Stimulated activated effector memory CD8-positive, alpha-beta T cell treated with anti-CD3 and anti-CD28 coated beads, Interleukin-12 subunit alpha, Interleukin-12 subunit beta, amount 100 ng/mL, for 72 hours (primary cell): ENCODE data around the gene NOP56.

Experiments
- ATAC-seq: fragments of 150-1000 bp; cut with Tn5 transposase; 2 replicates; pipeline ENCODE4 v1.10.0; 2021
- DNase-seq, 2 donors: peaks; one replicate each; pipeline ENCODE4 v3.0.0; 2021 to 2022; ENCODE audit warnings: low spot score in 2 of 2
- H3K27ac Mint-ChIP-seq: one replicate; pipeline ENCODE4 v1.8.0; 2022; ENCODE audit warnings: mild to moderate bottlenecking, mixed read lengths
- H3K36me3 Mint-ChIP-seq: one replicate; pipeline ENCODE4 v1.8.0; 2022; ENCODE audit warnings: mild to moderate bottlenecking, mixed read lengths
- H3K4me1 Mint-ChIP-seq: one replicate; pipeline ENCODE4 v1.8.0; 2022; ENCODE audit warnings: mixed read lengths
- H3K4me3 Mint-ChIP-seq: one replicate; pipeline ENCODE4 v1.8.0; 2022; ENCODE audit warnings: mild to moderate bottlenecking, mixed read lengths
- H3K9me3 Mint-ChIP-seq: one replicate; pipeline ENCODE4 v1.8.0; 2022; ENCODE audit warnings: mixed read lengths

NOP56 gene

GRCh38 chr20:2625062-2625461, 27.4 kb upstream of the NOP56 start:
- no peak for ATAC-seq
- no peak overlapping the region for H3K27ac Mint-ChIP-seq
- no peaks in the 10 kb centered on the region for H3K4me1 Mint-ChIP-seq
- DNase-seq, result no peak
- H3K36me3 Mint-ChIP-seq, result no peaks in the 10 kb centered on the region
- H3K9me3 Mint-ChIP-seq, result peaks cover 4% of the 10 kb centered on the region
- no peak overlapping the region for H3K4me3 Mint-ChIP-seq

- no peak for DNase-seq
- ATAC-seq, result no peak
- Mint-ChIP-seq H3K4me1 (no peaks in the 10 kb centered on the region), H3K36me3 (no peaks in the 10 kb centered on the region), H3K9me3 (peaks cover 5% of the 10 kb centered on the region), H3K27ac (no peak overlapping the region), H3K4me3 (no peak overlapping the region)
Measured at GRCh38 chr20:2626853-2627541, 25.4 kb upstream of the NOP56 start.

GRCh38 chr20:2631228-2631627, 21.2 kb upstream of the NOP56 start:
- ATAC-seq, result no peak
- no peak for DNase-seq
- Mint-ChIP-seq H3K4me1 (no peaks in the 10 kb centered on the region), H3K36me3 (no peaks in the 10 kb centered on the region), H3K27ac (no peak overlapping the region), H3K9me3 (peaks cover 5% of the 10 kb centered on the region), H3K4me3 (no peak overlapping the region)

- DNase-seq (no peak), ATAC-seq (no peak)
- H3K27ac Mint-ChIP-seq, result no peak overlapping the region
- peaks cover 2% of the 10 kb centered on the region for H3K9me3 Mint-ChIP-seq
- no peak overlapping the region for H3K4me3 Mint-ChIP-seq
- H3K36me3 Mint-ChIP-seq, result no peaks in the 10 kb centered on the region
- no peaks in the 10 kb centered on the region for H3K4me1 Mint-ChIP-seq
Measured at GRCh38 chr20:2633381-2633780, 19.1 kb upstream of the NOP56 start.

- H3K4me1 Mint-ChIP-seq, result no peaks in the 10 kb centered on the region
- H3K9me3 Mint-ChIP-seq, result no peaks in the 10 kb centered on the region
- DNase-seq, result no peak
- ATAC-seq, result no peak
- no peak overlapping the region for H3K27ac Mint-ChIP-seq
- no peak overlapping the region for H3K4me3 Mint-ChIP-seq
- no peaks in the 10 kb centered on the region for H3K36me3 Mint-ChIP-seq
Measured at GRCh38 chr20:2637246-2637645, 15.2 kb upstream of the NOP56 start.

- Mint-ChIP-seq H3K27ac (no peak overlapping the region), H3K4me3 (no peak overlapping the region), H3K36me3 (no peaks in the 10 kb centered on the region), H3K9me3 (no peaks in the 10 kb centered on the region), H3K4me1 (no peaks in the 10 kb centered on the region)
- DNase-seq (no peak), ATAC-seq (no peak)
Measured at GRCh38 chr20:2640260-2640659, 12.2 kb upstream of the NOP56 start.

GRCh38 chr20:2640899-2641298, 11.5 kb upstream of the NOP56 start:
- DNase-seq (no peak), ATAC-seq (no peak)
- Mint-ChIP-seq H3K27ac (no peak overlapping the region), H3K36me3 (no peaks in the 10 kb centered on the region), H3K4me3 (no peak overlapping the region), H3K9me3 (no peaks in the 10 kb centered on the region), H3K4me1 (no peaks in the 10 kb centered on the region)

- Mint-ChIP-seq H3K4me1 (no peaks in the 10 kb centered on the region), H3K36me3 (no peaks in the 10 kb centered on the region), H3K27ac (peak overlapping the region; percentile 19), H3K4me3 (no peak overlapping the region), H3K9me3 (no peaks in the 10 kb centered on the region)
- peak; percentile 71 for ATAC-seq
- no peak for DNase-seq
Measured at GRCh38 chr20:2643708-2644107, 8.7 kb upstream of the NOP56 start.

- Mint-ChIP-seq H3K4me1 (peaks cover 44% of the 10 kb centered on the region), H3K4me3 (peak overlapping the region; percentile 86), H3K27ac (peak overlapping the region; percentile 96), H3K36me3 (peaks cover 64% of the 10 kb centered on the region), H3K9me3 (no peaks in the 10 kb centered on the region)
- ATAC-seq, result peak; percentile 66
- peak in 1 of 2 donors; percentile 34 for DNase-seq
Measured at GRCh38 chr20:2652724-2653555, 508 bp downstream of the NOP56 start.

- Mint-ChIP-seq H3K36me3 (peaks cover 72% of the 10 kb centered on the region), H3K4me3 (peak overlapping the region; percentile 86), H3K27ac (peak overlapping the region; percentile 96), H3K4me1 (peaks cover 48% of the 10 kb centered on the region), H3K9me3 (no peaks in the 10 kb centered on the region)
- no peak for ATAC-seq
- no peak for DNase-seq
Measured at GRCh38 chr20:2653556-2654383, 1.3 kb downstream of the NOP56 start.

GRCh38 chr20:2654384-2654822, 2.0 kb downstream of the NOP56 start:
- H3K27ac Mint-ChIP-seq, result peak overlapping the region; percentile 96
- H3K36me3 Mint-ChIP-seq, result peaks cover 78% of the 10 kb centered on the region
- H3K4me1 Mint-ChIP-seq, result peaks cover 51% of the 10 kb centered on the region
- DNase-seq, result no peak
- peak overlapping the region; percentile 86 for H3K4me3 Mint-ChIP-seq
- no peak for ATAC-seq
- no peaks in the 10 kb centered on the region for H3K9me3 Mint-ChIP-seq

GRCh38 chr20:2654831-2655230, 2.4 kb downstream of the NOP56 start:
- ATAC-seq (no peak), DNase-seq (no peak)
- Mint-ChIP-seq H3K4me3 (peak overlapping the region; percentile 86), H3K4me1 (peaks cover 46% of the 10 kb centered on the region), H3K27ac (peak overlapping the region; percentile 96), H3K9me3 (no peaks in the 10 kb centered on the region), H3K36me3 (peaks cover 83% of the 10 kb centered on the region)

GRCh38 chr20:2655331-2656116, 3.1 kb downstream of the NOP56 start:
- peaks cover 45% of the 10 kb centered on the region for H3K4me1 Mint-ChIP-seq
- H3K36me3 Mint-ChIP-seq, result peaks cover 90% of the 10 kb centered on the region
- H3K4me3 Mint-ChIP-seq, result peak overlapping the region; percentile 86

GRCh38 chr20:2656471-2657117, 4.2 kb downstream of the NOP56 start:
- DNase-seq (no peak), ATAC-seq (no peak)
- Mint-ChIP-seq H3K9me3 (no peaks in the 10 kb centered on the region), H3K27ac (peak overlapping the region; percentile 96), H3K36me3 (peaks cover 99% of the 10 kb centered on the region), H3K4me3 (peak overlapping the region; percentile 86), H3K4me1 (peaks cover 48% of the 10 kb centered on the region)

More at GRCh38 chr20:2655331-2656116, 3.1 kb downstream of the NOP56 start:
- ATAC-seq (no peak), DNase-seq (no peak)
- H3K27ac Mint-ChIP-seq, result peak overlapping the region; percentile 96
- H3K9me3 Mint-ChIP-seq, result no peaks in the 10 kb centered on the region
